NCI-H1092 treated with DMSO at 0.1 percent for 48 hours (cell line): ENCODE data around the gene CDX1.

Source experiments
- DNase-seq: peaks from one replicate; lab custom pipeline; 2025; lab: John Stamatoyannopoulos, UW

The CDX1 gene

GRCh38 chr5:150166650-150167511 is at the start of gene CDX1:
Gene CDX1, plus strand, starts transcription at chr5:150166778. Its CDS starts 99 bp downstream, at chr5:150166877.
- DNase-seq, result no peak

GRCh38 chr5:150117945-150118560 is 48.5 kb upstream of the CDX1 start:
- DNase-seq, result no peak

GRCh38 chr5:150118561-150119229 is 47.9 kb upstream of the CDX1 start:
- no peak for DNase-seq

DNA sequence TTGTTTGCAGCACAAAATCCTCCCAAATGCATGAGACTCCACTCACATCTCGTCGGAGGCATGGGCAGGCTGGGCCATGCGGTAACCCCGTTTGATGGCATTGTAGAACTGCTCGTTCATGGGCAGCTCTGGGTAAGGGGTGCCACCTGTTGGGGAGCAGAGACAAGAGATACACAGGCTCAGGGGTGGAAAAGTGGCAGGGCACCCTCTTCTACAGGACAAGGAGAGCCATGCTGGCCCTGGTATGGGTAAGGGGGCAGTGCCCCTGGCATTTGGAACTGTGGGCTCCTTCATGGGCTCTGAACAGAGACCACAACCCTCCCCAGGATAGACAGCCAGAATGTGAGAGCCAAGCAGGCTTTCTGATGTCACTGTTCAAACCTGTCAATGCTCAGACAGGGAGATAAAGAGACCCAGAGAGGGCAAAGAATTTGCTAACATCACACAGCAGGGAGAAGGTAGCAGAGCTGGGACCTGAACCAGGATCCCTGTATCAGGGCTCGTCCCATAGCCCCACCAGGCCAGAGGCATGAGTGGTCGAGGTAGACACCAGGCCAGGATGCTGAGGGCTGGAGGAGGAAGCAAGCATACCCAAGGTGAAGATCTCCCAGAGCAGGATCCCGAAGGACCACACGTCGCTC is 47.0 kb upstream of the CDX1 start:
- no peak for DNase-seq

DNA sequence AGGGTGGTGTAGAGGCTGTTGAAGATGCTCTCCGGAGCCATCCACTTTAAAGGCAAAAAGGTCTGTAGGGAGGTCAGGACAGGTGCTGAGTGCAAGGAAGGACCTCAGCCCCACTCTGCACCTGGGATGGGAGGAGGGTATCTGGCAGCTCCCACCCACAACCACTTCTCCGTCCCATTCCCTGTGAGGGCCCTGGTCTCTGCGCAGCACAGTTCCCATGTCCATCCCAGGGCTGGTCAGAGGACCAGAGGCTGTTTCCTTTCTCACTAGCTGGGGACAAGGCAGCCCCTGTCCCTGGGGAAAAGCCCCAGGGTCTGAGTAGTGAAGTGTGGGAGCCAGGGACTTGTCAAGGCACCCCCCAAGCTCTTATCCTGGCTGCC is 46.5 kb upstream of the CDX1 start:
- no peak for DNase-seq

DNA sequence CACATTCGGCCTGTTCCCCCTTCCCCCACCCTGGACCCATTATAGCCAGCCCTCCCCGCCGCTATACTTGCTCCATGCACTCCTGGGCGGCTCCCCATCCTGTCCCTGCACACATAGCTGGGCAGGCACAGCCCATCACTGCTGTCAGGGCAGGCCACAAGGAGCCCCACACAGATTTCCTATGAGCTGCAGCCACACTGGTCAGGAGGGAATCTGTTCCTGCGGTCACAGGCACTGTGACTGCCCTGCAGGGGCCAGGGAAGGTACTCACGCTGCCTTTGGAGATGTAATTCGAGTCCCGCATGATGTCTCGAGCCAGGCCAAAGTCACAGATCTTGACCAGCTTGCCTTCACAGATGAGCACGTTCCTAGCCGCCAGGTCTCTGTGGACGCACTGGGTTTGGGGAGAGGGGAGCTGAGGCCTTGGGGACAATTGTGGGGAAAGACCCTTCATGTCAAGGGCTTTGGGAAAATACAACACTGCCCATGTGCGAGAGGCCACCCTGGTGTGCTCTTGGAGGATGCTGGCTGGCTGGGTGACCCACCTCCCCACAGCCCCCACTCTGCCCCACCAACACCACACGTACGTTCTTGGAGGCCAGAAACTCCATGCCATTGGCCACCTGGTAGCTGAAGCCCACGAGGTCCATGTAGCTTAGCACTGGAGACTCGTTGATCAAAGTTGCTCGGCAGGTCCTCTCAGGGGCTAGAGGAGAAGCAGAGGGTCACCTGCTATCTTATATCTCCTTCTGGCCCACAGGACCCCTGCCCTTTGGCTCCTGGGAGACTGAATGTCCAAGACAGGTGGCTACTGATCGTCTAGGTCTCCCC is 45.7 kb upstream of the CDX1 start:
- DNase-seq, result no peak

DNA sequence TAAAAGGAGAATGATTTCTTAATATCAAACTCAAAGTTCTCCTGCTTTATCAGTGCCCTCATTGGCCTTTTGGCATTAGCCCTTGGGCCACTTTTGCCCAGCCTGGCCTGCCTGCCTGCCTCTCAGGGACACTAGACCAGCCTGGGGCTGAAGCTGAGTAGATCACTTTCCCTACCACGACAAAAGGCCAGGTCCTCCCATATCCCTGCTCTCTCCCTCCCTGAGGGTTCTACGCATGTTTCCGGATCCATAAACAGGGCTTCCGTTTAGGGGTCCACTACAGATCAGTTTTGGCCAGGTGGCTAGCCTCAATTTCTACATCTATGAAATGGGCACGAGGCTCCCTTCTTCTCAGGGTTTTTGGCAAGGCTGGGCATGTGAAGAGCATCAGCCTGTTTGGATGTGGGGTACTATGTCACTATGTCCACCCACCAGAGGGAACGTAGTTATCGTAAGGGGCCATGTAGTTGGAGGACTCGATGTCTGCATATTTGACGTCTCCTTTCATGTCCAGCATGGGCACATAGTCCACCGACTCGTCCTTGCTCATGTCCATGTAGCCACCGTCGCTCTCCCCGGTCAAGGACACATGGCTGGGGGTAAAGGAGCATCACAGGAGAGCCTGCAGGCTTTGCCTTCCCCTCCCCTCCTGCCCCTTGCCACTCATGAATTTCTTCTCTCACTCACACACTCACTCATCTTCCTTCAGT is 45.0 kb upstream of the CDX1 start:
- DNase-seq, result no peak

DNA sequence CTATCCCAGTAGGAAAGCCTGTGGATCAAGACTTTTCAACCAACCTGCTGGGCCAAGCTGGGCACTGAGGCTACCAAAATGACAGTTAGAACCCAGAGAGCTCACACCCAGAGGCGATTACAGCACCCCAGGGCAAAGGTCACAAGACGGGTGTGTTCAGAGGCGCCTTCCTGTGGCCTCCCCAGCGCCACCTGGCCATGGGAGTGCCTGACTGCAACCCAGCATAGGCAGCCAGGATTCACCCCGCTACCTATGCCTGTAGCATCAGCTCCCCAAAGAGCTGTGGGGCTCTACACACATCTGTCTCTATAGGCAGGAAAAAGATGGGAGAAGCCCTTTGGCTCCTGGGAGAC is 44.4 kb upstream of the CDX1 start:
- DNase-seq, result no peak

GRCh38 chr5:150122536-150123481 is 43.8 kb upstream of the CDX1 start:
- DNase-seq, result no peak

- no peak for DNase-seq
Observed at GRCh38 chr5:150123542-150123941, 43.0 kb upstream of the CDX1 start.

GRCh38 chr5:150124111-150124557 is 42.4 kb upstream of the CDX1 start:
- no peak for DNase-seq

- no peak for DNase-seq
Observed at GRCh38 chr5:150124596-150124995, 42.0 kb upstream of the CDX1 start.

DNA sequence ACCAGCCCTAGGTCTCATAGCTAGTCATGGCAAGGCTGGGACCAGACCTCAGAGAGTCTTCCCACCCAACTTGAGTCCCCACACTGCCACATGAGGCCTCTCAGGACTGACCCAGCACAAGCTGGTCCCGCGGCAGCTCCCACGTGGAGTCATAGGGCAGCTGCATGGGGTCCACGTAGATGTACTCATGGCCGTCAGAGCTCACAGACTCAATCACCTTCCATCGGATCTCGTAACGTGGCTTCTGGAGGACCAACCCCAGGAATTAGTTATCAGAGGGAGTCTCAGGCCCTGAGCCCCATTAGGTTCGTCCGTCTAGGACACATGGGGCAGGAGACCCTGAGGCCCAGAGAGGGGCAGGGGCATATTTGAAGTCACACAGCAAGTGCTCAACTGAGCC is 41.2 kb upstream of the CDX1 start:
- DNase-seq, result no peak

DNA sequence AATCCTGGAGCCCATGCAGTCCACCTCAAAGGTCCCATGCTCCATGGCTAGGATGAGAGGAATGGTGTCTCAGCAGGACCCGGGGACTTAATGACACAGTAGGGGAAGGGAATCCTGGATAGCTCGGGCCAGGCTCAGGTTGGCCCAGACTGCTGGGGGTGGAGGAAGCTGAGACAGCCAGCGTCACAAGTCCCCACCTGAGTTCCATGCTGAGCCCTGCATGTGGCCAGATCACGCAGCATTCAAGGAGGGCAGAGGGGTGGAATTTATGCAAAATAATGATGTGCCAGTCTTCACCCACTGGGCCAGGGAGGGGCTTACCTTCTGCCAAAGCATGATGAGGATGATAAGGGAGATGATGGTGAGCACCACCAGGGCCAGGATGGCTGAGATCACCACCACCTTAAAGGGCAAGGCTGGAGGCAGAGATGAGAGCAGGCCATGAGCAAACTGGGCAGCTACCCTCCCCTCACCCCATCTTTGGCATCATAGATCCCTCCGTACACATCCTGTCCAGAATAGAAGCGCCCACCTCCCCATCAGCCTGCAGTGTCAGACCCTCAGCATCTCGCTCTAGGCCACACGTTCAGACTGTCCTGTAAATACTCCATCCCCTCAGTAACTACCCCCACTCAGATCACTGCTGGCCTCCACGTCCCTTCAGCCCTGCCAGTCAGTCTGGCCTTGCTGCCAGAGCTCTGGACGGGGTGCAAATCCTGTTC is 40.2 kb upstream of the CDX1 start:
- no peak for DNase-seq

- DNase-seq, result no peak
Observed at GRCh38 chr5:150126921-150127265, 39.7 kb upstream of the CDX1 start.

DNA sequence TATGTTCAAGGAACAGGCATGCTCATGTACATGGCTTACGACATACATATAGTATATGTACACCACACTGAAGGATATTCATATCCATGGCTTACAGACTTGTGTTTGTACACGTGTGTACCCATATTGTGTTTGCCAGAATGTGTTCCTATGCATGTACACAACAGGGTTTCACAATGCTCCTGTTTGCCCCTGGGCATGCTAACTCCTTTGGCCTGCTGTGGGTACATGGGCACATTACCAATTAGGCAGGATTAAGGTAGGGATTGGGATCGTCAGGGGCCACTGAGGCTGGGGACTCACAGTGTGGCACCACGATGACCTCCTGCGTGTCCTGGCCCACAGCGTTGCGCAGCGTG is 37.1 kb upstream of the CDX1 start:
- DNase-seq, result no peak

- DNase-seq, result peak; percentile 13
Observed at GRCh38 chr5:150129813-150130492, 36.6 kb upstream of the CDX1 start.

GRCh38 chr5:150130493-150130922 is 36.1 kb upstream of the CDX1 start:
- DNase-seq, result no peak

GRCh38 chr5:150131461-150131860 is 35.1 kb upstream of the CDX1 start:
- no peak for DNase-seq
